ENCODE results near the gene LRRC63. TPM values are rescaled to one million over a fixed set of nuclear protein-coding genes. Genes with fewer than 3 reads are reported as not detected.

Gene LRRC63
- total RNA-seq, 1 donor from 2014 or later = 0.42 TPM

- Histone ChIP-seq H3K4me3 (ENCODE audit: low read depth, low read length) (no peak overlapping the region), H3K27me3 (ENCODE audit: control insufficient read depth, insufficient read depth, low read length) (peaks cover 2% of the 10 kb centered on the region), H3K36me3 (ENCODE audit: control insufficient read depth, insufficient read depth, low read length) (no peaks in the 10 kb centered on the region)
- DNase-seq (ENCODE audit: low read depth) = no peak
- TF ChIP-seq, protein P1, sequence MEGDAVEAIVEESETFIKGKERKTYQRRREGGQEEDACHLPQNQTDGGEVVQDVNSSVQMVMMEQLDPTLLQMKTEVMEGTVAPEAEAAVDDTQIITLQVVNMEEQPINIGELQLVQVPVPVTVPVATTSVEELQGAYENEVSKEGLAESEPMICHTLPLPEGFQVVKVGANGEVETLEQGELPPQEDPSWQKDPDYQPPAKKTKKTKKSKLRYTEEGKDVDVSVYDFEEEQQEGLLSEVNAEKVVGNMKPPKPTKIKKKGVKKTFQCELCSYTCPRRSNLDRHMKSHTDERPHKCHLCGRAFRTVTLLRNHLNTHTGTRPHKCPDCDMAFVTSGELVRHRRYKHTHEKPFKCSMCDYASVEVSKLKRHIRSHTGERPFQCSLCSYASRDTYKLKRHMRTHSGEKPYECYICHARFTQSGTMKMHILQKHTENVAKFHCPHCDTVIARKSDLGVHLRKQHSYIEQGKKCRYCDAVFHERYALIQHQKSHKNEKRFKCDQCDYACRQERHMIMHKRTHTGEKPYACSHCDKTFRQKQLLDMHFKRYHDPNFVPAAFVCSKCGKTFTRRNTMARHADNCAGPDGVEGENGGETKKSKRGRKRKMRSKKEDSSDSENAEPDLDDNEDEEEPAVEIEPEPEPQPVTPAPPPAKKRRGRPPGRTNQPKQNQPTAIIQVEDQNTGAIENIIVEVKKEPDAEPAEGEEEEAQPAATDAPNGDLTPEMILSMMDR (IDR thresholded peaks at IDR 0.05; ENCODE audit: insufficient read depth, low read length, poor library complexity, severe bottlenecking) = no peak
Measured at GRCh38 chr13:46311217-46311616, 99.5 kb downstream of the LRRC63 start.

DNA sequence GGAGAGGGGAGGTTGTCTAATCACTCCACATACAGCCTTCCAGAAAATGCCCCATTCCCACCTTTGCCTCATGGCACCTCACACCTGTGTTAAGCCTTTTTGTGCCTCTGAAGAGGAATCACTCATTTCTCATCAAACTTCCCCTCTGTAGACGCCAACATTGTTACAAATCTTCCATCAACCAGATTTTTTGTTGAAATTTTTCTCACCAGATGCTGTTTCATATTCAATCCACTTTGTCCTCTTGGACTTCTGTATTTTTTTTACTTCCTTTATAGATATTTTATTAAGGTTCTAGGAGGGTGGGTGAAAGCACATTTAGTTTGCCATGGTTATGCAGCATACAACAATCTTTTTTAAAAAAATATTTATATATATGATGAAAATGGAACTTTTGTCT lies 101.3 kb downstream of the LRRC63 start:
- H3K36me3 ChIP-seq (ENCODE audit: control insufficient read depth, insufficient read depth, low read length) = no peaks in the 10 kb centered on the region
- H3K27me3 ChIP-seq (ENCODE audit: control insufficient read depth, insufficient read depth, low read length) = peaks cover 2% of the 10 kb centered on the region
- TF ChIP-seq, protein P1 (IDR thresholded peaks at IDR 0.05; ENCODE audit: insufficient read depth, low read length, poor library complexity, severe bottlenecking) = no peak
- H3K4me3 ChIP-seq (ENCODE audit: low read depth, low read length) = no peak overlapping the region
- no peak for DNase-seq (ENCODE audit: low read depth)

DNA sequence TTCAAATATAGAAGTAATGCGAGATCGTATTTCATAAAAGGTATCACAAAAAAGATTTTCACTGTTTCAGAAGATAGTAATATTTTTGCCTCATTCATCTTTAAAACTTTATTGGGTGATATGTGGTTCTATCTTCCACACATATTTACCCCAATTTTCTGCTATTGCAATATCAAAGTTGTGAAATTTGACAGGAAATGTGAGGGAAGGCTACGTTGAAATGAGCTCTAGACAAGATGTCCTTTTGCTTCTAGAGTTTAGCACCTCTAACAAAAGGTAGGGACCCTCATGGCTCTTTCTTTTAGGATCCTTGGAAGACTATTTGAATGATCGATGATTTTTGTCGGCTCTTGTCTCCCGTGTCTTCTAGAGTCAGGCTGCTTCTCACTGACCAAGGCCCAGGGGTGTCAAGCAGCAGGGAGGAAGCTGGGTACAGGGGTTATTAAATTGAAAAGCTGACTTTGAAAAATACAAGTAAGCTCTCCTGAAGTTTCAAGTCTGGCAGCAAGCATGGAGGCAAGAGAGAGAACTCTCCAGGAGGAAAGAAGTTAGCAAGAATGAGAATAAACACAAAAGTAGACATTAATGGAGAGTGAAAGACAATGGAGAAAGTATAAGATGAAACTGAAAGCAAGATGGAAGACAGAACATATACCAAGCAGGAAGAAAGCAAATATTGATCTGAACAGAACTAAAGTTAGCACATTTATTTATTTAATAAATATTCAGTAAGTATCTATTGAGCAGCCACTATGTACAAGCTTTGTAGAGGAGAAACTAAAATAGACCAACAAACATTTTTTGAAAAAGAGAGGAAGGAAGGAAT lies 101.9 kb downstream of the LRRC63 start:
- TF ChIP-seq, protein P1 (IDR thresholded peaks at IDR 0.05; ENCODE audit: insufficient read depth, low read length, poor library complexity, severe bottlenecking) = no peak
- peaks cover 2% of the 10 kb centered on the region for H3K27me3 ChIP-seq (ENCODE audit: control insufficient read depth, insufficient read depth, low read length)
- no peak overlapping the region for H3K4me3 ChIP-seq (ENCODE audit: low read depth, low read length)
- H3K36me3 ChIP-seq (ENCODE audit: control insufficient read depth, insufficient read depth, low read length) = no peaks in the 10 kb centered on the region
- DNase-seq (ENCODE audit: low read depth) = no peak

GRCh38 chr13:46314587-46314986 lies 102.9 kb downstream of the LRRC63 start:
- Histone ChIP-seq H3K27me3 (ENCODE audit: control insufficient read depth, insufficient read depth, low read length) (peaks cover 2% of the 10 kb centered on the region), H3K4me3 (ENCODE audit: low read depth, low read length) (no peak overlapping the region), H3K36me3 (ENCODE audit: control insufficient read depth, insufficient read depth, low read length) (no peaks in the 10 kb centered on the region)
- TF ChIP-seq, protein P1 (IDR thresholded peaks at IDR 0.05; ENCODE audit: insufficient read depth, low read length, poor library complexity, severe bottlenecking) = no peak
- no peak for DNase-seq (ENCODE audit: low read depth)

DNA sequence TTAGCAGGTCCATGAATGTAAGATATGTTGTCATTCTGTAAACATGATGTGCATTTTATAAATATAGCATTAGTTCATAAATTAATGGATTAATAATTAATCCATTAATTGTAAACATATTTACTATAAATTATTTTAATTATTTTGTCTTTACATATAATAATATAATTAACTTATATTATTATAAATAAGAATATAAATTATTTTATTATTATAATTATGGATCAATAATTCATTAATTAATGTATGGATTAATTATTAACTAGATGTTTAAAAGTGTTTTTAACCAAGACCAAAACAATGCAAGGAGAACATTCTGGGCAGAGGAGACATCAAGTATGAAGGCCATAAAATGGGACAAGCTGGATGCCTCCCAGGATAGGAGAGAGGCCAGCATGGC lies 103.3 kb downstream of the LRRC63 start:
- no peaks in the 10 kb centered on the region for H3K36me3 ChIP-seq (ENCODE audit: control insufficient read depth, insufficient read depth, low read length)
- H3K27me3 ChIP-seq (ENCODE audit: control insufficient read depth, insufficient read depth, low read length) = peaks cover 2% of the 10 kb centered on the region
- no peak for DNase-seq (ENCODE audit: low read depth)
- no peak overlapping the region for H3K4me3 ChIP-seq (ENCODE audit: low read depth, low read length)
- TF ChIP-seq, protein P1 (IDR thresholded peaks at IDR 0.05; ENCODE audit: insufficient read depth, low read length, poor library complexity, severe bottlenecking) = no peak
